PC-9 (cell line): ENCODE results near the gene HCN1. TPM values are rescaled to one million over a fixed set of nuclear protein-coding genes. Genes with fewer than 3 reads are reported as not detected.

Experiments used
- Bru-seq: library from RNA; stranded (reverse); fragments of 400-500 nt; gene quantifications from one replicate; lab custom pipeline; 2021; lab: Mats Ljungman, UMichigan
- BruChase-seq, 2 experiments: library from RNA; stranded (reverse); fragments of 400-500 nt; gene quantifications; one replicate each; lab custom pipeline; 2021; lab: Mats Ljungman, UMichigan
- BruUV-seq: library from RNA; stranded (reverse); fragments of 400-500 nt; replicated peaks from 2 replicates; lab custom pipeline; 2021; lab: Mats Ljungman, UMichigan
- CTCF ChIA-PET: fragments of 300-600 bp; sonication (Branson Sonifier 250); formaldehyde crosslinking; loops from one replicate; lab custom pipeline; 2022; ENCODE audit warnings: antibody characterized with exemption; lab: Charles Lee
- POLR2A ChIA-PET: fragments of 300-600 bp; sonication (Branson Sonifier 250); formaldehyde crosslinking; loops from one replicate; lab custom pipeline; 2022; ENCODE audit warnings: antibody characterized with exemption; ENCODE audit not compliant: unreplicated experiment; lab: Charles Lee
- DNase-seq, 2 experiments: peaks; one replicate each; pipeline versions ENCODE4 v3.0.0 to v3.0.0-alpha.2; 2015 to 2022; ENCODE audit warnings: mixed read lengths in 1 of 2
- H2AFZ ChIP-seq: fragments of 200-600 bp; sonication (generic); 2 replicates; pipeline ENCODE4 v1.8.1; 2017; ENCODE audit warnings: antibody characterized with exemption
- H3F3A ChIP-seq: fragments of 200-600 bp; sonication (generic); 2 replicates; pipeline ENCODE4 v1.8.1; 2017; ENCODE audit warnings: antibody characterized with exemption, mild to moderate bottlenecking, low read depth; ENCODE audit not compliant: insufficient read depth
- H3K27ac ChIP-seq: fragments of 200-600 bp; sonication (generic); 2 replicates; pipeline ENCODE4 v1.6.1; 2016; ENCODE audit warnings: mixed run types
- H3K27me3 ChIP-seq: fragments of 200-600 bp; sonication (generic); 2 replicates; pipeline ENCODE4 v1.6.1; 2016; ENCODE audit warnings: low read depth, mixed run types; ENCODE audit not compliant: insufficient read depth
- H3K36me3 ChIP-seq: fragments of 200-600 bp; sonication (generic); 2 replicates; pipeline ENCODE4 v1.6.1; 2016; ENCODE audit warnings: low read depth, mixed run types
- H3K4me1 ChIP-seq: fragments of 200-600 bp; sonication (generic); replicated peaks from 2 replicates; pipeline ENCODE4 v1.6.1; 2016; ENCODE audit warnings: mixed run types; ENCODE audit not compliant: insufficient read depth
- H3K4me2 ChIP-seq: fragments of 200-600 bp; sonication (generic); 2 replicates; pipeline ENCODE4 v1.6.1; 2017; ENCODE audit warnings: mixed run types
- H3K4me3 ChIP-seq: fragments of 200-600 bp; sonication (generic); 2 replicates; pipeline ENCODE4 v1.6.1; 2016; ENCODE audit warnings: mixed run types
- H3K79me2 ChIP-seq: fragments of 200-600 bp; sonication (generic); 2 replicates; pipeline ENCODE4 v1.6.1; 2017; ENCODE audit warnings: low read depth, mixed run types
- H3K9me2 ChIP-seq: fragments of 200-600 bp; sonication (generic); 2 replicates; pipeline ENCODE4 v1.8.1; 2017; ENCODE audit warnings: mild to moderate bottlenecking; ENCODE audit not compliant: insufficient read depth
- H3K9me3 ChIP-seq: fragments of 200-600 bp; sonication (generic); 2 replicates; pipeline ENCODE4 v1.8.1; 2016; ENCODE audit warnings: low read depth; ENCODE audit not compliant: insufficient read depth
- H4K20me1 ChIP-seq: fragments of 200-600 bp; sonication (generic); 2 replicates; pipeline ENCODE4 v1.8.1; 2017; ENCODE audit not compliant: insufficient read depth
- EZH2 ChIP-seq: fragments of 200-600 bp; sonication (generic); IDR thresholded peaks from 2 replicates; pipeline ENCODE4 v1.8.0; 2017; ENCODE audit warnings: antibody characterized with exemption, low read depth
- intact Hi-C: fragments of 100-400 bp; cut with micrococcal nuclease; formaldehyde crosslinking; loops from one replicate; pipeline ENCODE4 v1.10.0; 2022; ENCODE audit not compliant: unreplicated experiment
- long read RNA-seq: library from polyadenylated mRNA; stranded (forward); transcript quantifications from one replicate; pipeline ENCODE4 v2.0.0, GENCODE V29; 2022
- total RNA-seq: library from RNA; stranded (reverse); gene quantifications from 2 replicates; pipeline ENCODE4 v1.2.3, GENCODE V29; 2021
- TF ChIP-seq, protein P1 (sequence below): fragments of 200-600 bp; sonication (generic); conservative IDR thresholded peaks from 2 replicates; pipeline ENCODE4 v1.6.1; 2017; ENCODE audit warnings: mixed run types, antibody characterized with exemption, mild to moderate bottlenecking, moderate library complexity

The HCN1 gene
- not detected in 2 replicates for total RNA-seq
- percentile 3 among the genes with signal in this experiment for Bru-seq, nascent RNA
- percentile 3 among the genes with signal in this experiment for BruChase-seq, experiment 1, labeled RNA remaining after a 2-hour chase
- not detected for BruChase-seq, experiment 2, labeled RNA remaining after a 6-hour chase
- long read RNA-seq = 0 reads

DNA sequence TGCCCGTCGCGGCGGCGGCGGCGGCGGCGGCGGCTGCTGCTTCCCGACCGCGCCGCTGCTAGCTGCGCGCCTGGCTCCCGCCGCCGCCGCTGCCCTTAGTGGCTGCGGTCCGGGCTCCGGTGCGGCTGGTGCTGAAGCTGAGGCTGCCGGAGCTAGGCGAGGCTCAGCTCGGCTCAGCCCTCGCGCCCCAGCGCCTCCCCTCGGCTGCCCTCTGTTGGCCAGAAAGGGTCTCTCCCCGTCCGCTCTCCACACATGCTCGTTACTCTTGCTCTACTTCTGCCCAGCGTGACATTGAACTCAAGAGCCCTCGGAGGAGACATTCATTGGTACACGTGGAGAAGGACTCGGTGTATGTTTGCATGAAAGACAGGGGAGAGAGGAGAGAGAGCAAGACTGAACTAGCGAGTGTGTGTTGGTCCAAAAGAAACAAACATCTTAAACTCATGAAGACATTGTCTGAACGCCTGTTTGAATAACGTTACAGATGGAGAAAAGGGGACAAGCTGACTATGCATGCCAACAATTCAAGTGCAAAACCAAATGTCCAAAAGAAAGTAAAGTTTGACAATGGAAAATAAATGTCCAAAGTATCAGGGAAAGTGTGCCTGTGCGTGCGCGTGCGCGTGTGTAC is at the start of gene HCN1:
TSS of gene HCN1 (minus strand) at position 175 of the 631 bp plus-strand sequence.
- ChIA-PET POLR2A (no interaction called here), CTCF (no interaction called here)
- Histone ChIP-seq H3K4me2 (no peak within 1 kb of the TSS), H3K9me3 (no peaks in the 10 kb centered on the region), H3K4me3 (no peak within 1 kb of the TSS), H3K4me1 (no peaks in the 10 kb centered on the region), H3K79me2 (no peaks in the 10 kb centered on the region), H3K36me3 (no peaks in the 10 kb centered on the region), H4K20me1 (no peaks in the 10 kb centered on the region), H3K27ac (no peak within 1 kb of the TSS), H3K9me2 (no peaks in the 10 kb centered on the region), H3F3A (no peaks in the 10 kb centered on the region), H3K27me3 (no peaks in the 10 kb centered on the region), H2AFZ (no peak within 1 kb of the TSS)
- peak in 1 of 2 experiments; percentile 9 for DNase-seq
- TF ChIP-seq, protein P1, sequence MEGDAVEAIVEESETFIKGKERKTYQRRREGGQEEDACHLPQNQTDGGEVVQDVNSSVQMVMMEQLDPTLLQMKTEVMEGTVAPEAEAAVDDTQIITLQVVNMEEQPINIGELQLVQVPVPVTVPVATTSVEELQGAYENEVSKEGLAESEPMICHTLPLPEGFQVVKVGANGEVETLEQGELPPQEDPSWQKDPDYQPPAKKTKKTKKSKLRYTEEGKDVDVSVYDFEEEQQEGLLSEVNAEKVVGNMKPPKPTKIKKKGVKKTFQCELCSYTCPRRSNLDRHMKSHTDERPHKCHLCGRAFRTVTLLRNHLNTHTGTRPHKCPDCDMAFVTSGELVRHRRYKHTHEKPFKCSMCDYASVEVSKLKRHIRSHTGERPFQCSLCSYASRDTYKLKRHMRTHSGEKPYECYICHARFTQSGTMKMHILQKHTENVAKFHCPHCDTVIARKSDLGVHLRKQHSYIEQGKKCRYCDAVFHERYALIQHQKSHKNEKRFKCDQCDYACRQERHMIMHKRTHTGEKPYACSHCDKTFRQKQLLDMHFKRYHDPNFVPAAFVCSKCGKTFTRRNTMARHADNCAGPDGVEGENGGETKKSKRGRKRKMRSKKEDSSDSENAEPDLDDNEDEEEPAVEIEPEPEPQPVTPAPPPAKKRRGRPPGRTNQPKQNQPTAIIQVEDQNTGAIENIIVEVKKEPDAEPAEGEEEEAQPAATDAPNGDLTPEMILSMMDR = no peak
- no peak for TF ChIP-seq EZH2
- no TSS peak for BruUV-seq
- intact Hi-C loops = no loop called here

DNA sequence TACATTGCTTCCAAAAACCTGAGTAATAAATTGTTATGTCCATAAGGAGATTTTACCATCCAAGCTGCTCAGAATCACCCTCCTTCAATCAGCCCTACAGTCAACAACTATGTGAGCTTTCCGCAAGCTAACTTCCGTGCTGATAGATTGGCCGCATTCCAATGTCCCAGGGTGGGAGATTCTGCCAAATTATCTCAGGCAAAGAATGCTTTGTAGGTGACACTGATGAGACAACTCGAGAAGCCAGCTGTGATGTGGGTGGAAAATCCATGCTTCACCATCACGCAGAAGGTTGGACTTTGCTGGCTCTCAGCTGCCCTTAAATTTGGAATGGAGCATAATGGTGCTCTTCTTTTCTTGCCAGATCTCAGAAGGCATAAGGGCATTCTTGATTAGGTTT is 44.9 kb upstream of the HCN1 start:
- no peaks in the 10 kb centered on the region for H3K9me3 ChIP-seq
- no peak overlapping the region for H3K4me3 ChIP-seq
- no peaks in the 10 kb centered on the region for H3K4me1 ChIP-seq
- H3K36me3 ChIP-seq = no peaks in the 10 kb centered on the region
- POLR2A ChIA-PET = no interaction called here
- H3K27me3 ChIP-seq = no peaks in the 10 kb centered on the region
- no peaks in the 10 kb centered on the region for H3F3A ChIP-seq
- no peaks in the 10 kb centered on the region for H4K20me1 ChIP-seq
- intact Hi-C loops = no loop called here
- no peaks in the 10 kb centered on the region for H3K9me2 ChIP-seq
- TF ChIP-seq, protein P1 = no peak
- TF ChIP-seq EZH2 = no peak
- DNase-seq = no peak
- no TSS peak for BruUV-seq
- no peak overlapping the region for H3K4me2 ChIP-seq
- H2AFZ ChIP-seq = no peak overlapping the region
- CTCF ChIA-PET = interaction anchor here (0.6 kb wide), 1 partner anchor 1376 kb away, joined by 4 read pairs; no protein-coding TSS in a partner anchor
- H3K79me2 ChIP-seq = no peaks in the 10 kb centered on the region
- H3K27ac ChIP-seq = no peak overlapping the region

DNA sequence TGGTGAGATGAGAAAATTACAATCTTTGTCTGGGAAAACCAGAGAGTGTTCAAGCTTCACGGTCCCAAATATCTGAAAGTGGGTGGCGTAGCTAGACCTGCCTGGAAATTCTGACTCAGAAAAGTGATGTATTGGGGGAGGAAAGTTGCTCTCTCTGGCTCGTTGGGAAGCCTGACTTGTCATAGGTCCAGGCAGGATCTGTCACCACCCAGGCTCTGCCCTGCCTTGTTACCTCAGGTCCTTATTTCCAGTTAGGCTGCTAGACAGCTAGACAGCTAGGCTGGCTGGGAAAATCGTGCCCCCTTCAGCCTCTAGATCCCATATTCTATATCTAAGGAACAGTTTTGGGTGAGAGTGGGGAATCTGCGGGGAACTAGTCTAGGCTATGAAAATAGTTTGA is 41.0 kb upstream of the HCN1 start:
- Histone ChIP-seq H3K27ac (no peak overlapping the region), H3K36me3 (no peaks in the 10 kb centered on the region), H3K79me2 (no peaks in the 10 kb centered on the region), H3F3A (no peaks in the 10 kb centered on the region), H3K9me2 (no peaks in the 10 kb centered on the region), H3K4me3 (no peak overlapping the region), H4K20me1 (no peaks in the 10 kb centered on the region), H3K27me3 (no peaks in the 10 kb centered on the region), H3K9me3 (no peaks in the 10 kb centered on the region), H3K4me1 (no peaks in the 10 kb centered on the region), H2AFZ (no peak overlapping the region), H3K4me2 (no peak overlapping the region)
- intact Hi-C loops = no loop called here
- TF ChIP-seq, protein P1 = no peak
- TF ChIP-seq EZH2 = no peak
- ChIA-PET CTCF (no interaction called here), POLR2A (no interaction called here)
- no peak for DNase-seq
- no TSS peak for BruUV-seq
